ENCODE results near the gene GPR157.

GPR157 gene

GRCh38 chr1:9145021-9145668 is 16.2 kb upstream of the GPR157 start:
- TF ChIP-seq SIN3A (IDR thresholded peaks at IDR 0.05; ENCODE audit: borderline replicate concordance, insufficient read depth, low read length) (no peak), TAF1 (IDR thresholded peaks at IDR 0.05; ENCODE audit: borderline replicate concordance, insufficient read depth, low read length) (no peak), POLR2AphosphoS5 (IDR thresholded peaks at IDR 0.05; ENCODE audit: low read depth, low read length) (no peak), FOXP2 (optimal IDR thresholded peaks at IDR 0.05; ENCODE audit: borderline replicate concordance, extremely low read depth, extremely low read length, insufficient read depth) (no peak), REST (IDR thresholded peaks at IDR 0.05; ENCODE audit: insufficient read depth in 1 of 2, low read depth in 2 of 2, low read length in 2 of 2) (no peak)

GRCh38 chr1:9143250-9143649 is 14.3 kb upstream of the GPR157 start:
- no peak for TF ChIP-seq POLR2AphosphoS5 (IDR thresholded peaks at IDR 0.05; ENCODE audit: low read depth, low read length)
- TF ChIP-seq FOXP2 (optimal IDR thresholded peaks at IDR 0.05; ENCODE audit: borderline replicate concordance, extremely low read depth, extremely low read length, insufficient read depth), result no peak
- no peak for TF ChIP-seq REST (IDR thresholded peaks at IDR 0.05; ENCODE audit: insufficient read depth in 1 of 2, low read depth in 2 of 2, low read length in 2 of 2)
- TF ChIP-seq TAF1 (IDR thresholded peaks at IDR 0.05; ENCODE audit: borderline replicate concordance, insufficient read depth, low read length), result no peak
- TF ChIP-seq SIN3A (IDR thresholded peaks at IDR 0.05; ENCODE audit: borderline replicate concordance, insufficient read depth, low read length), result no peak

- TF ChIP-seq POLR2AphosphoS5 (IDR thresholded peaks at IDR 0.05; ENCODE audit: low read depth, low read length), result no peak
- no peak for TF ChIP-seq TAF1 (IDR thresholded peaks at IDR 0.05; ENCODE audit: borderline replicate concordance, insufficient read depth, low read length)
- TF ChIP-seq SIN3A (IDR thresholded peaks at IDR 0.05; ENCODE audit: borderline replicate concordance, insufficient read depth, low read length), result no peak
- no peak for TF ChIP-seq FOXP2 (optimal IDR thresholded peaks at IDR 0.05; ENCODE audit: borderline replicate concordance, extremely low read depth, extremely low read length, insufficient read depth)
- TF ChIP-seq REST (IDR thresholded peaks at IDR 0.05; ENCODE audit: insufficient read depth in 1 of 2, low read depth in 2 of 2, low read length in 2 of 2), result no peak
Measured at GRCh38 chr1:9139930-9140329, 11.0 kb upstream of the GPR157 start.

- no peak for TF ChIP-seq SIN3A (IDR thresholded peaks at IDR 0.05; ENCODE audit: borderline replicate concordance, insufficient read depth, low read length)
- no peak for TF ChIP-seq FOXP2 (optimal IDR thresholded peaks at IDR 0.05; ENCODE audit: borderline replicate concordance, extremely low read depth, extremely low read length, insufficient read depth)
- no peak for TF ChIP-seq REST (IDR thresholded peaks at IDR 0.05; ENCODE audit: insufficient read depth in 1 of 2, low read depth in 2 of 2, low read length in 2 of 2)
- TF ChIP-seq POLR2AphosphoS5 (IDR thresholded peaks at IDR 0.05; ENCODE audit: low read depth, low read length), result no peak
- TF ChIP-seq TAF1 (IDR thresholded peaks at IDR 0.05; ENCODE audit: borderline replicate concordance, insufficient read depth, low read length), result no peak
Measured at GRCh38 chr1:9136932-9137331, 8.0 kb upstream of the GPR157 start.

Measured in PFSK-1 (cell line).